Activated CD8-positive, alpha-beta memory T cell treated with anti-CD3 and anti-CD28 coated beads, Interleukin-2, amount 50 U/mL, for 24 hours (primary cell): ENCODE results near the gene RASGRF1.

Experiments
- DNase-seq: peaks from one replicate; pipeline ENCODE4 v3.0.0-alpha.2; 2020; ENCODE audit errors: extremely low read depth

Gene RASGRF1

GRCh38 chr15:78955355-78955754 lies 135.2 kb downstream of the RASGRF1 start:
- no peak for DNase-seq

- DNase-seq = no peak
Measured at GRCh38 chr15:78951841-78952238, 138.7 kb downstream of the RASGRF1 start.

GRCh38 chr15:78950902-78951840 lies 139.4 kb downstream of the RASGRF1 start:
- no peak for DNase-seq

GRCh38 chr15:78950343-78950742 lies 140.2 kb downstream of the RASGRF1 start:
- no peak for DNase-seq

- no peak for DNase-seq
Measured at GRCh38 chr15:78949461-78949860, 141.1 kb downstream of the RASGRF1 start.

GRCh38 chr15:78947506-78947905 lies 143.1 kb downstream of the RASGRF1 start:
- DNase-seq = no peak

GRCh38 chr15:78946493-78946892 lies 144.1 kb downstream of the RASGRF1 start:
- DNase-seq = no peak

- peak; percentile 31 for DNase-seq
Measured at GRCh38 chr15:78944669-78945407, 145.7 kb downstream of the RASGRF1 start, which contains the start of gene CTSH. Gene CTSH (minus strand): TSS chr15:78945046. CDS start chr15:78944981, 65 bp downstream.

GRCh38 chr15:78944202-78944625 lies 146.4 kb downstream of the RASGRF1 start:
- no peak for DNase-seq

GRCh38 chr15:78943692-78944091 lies 146.9 kb downstream of the RASGRF1 start:
- no peak for DNase-seq

GRCh38 chr15:78942741-78943140 lies 147.8 kb downstream of the RASGRF1 start:
- DNase-seq = no peak

- no peak for DNase-seq
Measured at GRCh38 chr15:78938658-78939488, 151.7 kb downstream of the RASGRF1 start.

GRCh38 chr15:78937132-78937739 lies 153.3 kb downstream of the RASGRF1 start:
- DNase-seq = no peak

GRCh38 chr15:78934655-78935023 lies 155.9 kb downstream of the RASGRF1 start:
- DNase-seq = no peak

GRCh38 chr15:78933823-78934654 lies 156.5 kb downstream of the RASGRF1 start:
- DNase-seq = no peak

- DNase-seq = no peak
Measured at GRCh38 chr15:78933187-78933822, 157.3 kb downstream of the RASGRF1 start.

- no peak for DNase-seq
Measured at GRCh38 chr15:78932258-78932808, 158.2 kb downstream of the RASGRF1 start.

GRCh38 chr15:78931439-78932257 lies 158.9 kb downstream of the RASGRF1 start:
- DNase-seq = no peak
